ENCODE measurements around the gene SPRY4.

- TF ChIP-seq CTCF (IDR thresholded peaks at IDR 0.05) = no peak
- no peak for TF ChIP-seq POLR2A (IDR thresholded peaks at IDR 0.05)
- no peak for TF ChIP-seq POLR2AphosphoS5 (IDR thresholded peaks at IDR 0.05)
Observed at GRCh38 chr5:142296914-142297417, 27.9 kb downstream of the SPRY4 start.
